SK-N-SH treated with all-trans-retinoic acid at 6 μM for 48 hours (cell line): ENCODE measurements around the gene SERPINA12.

Source experiments
- ATAC-seq: fragments of 200-7000 bp; cut with Tn5 transposase; 3 replicates; pipeline ENCODE4 v1.9.1; 2020; ENCODE audit warnings: mild to moderate bottlenecking, moderate library complexity
- BACH2 ChIP-seq: fragments of 250-450 bp; sonication (Bioruptor Pico); IDR thresholded peaks from 2 replicates; pipeline ENCODE4 v1.9.0; 2021; ENCODE audit warnings: mild to moderate bottlenecking, borderline replicate concordance
- POU6F1 ChIP-seq: fragments of 250-450 bp; sonication (Bioruptor Pico); IDR thresholded peaks from 2 replicates; pipeline ENCODE4 v1.8.0; 2021; ENCODE audit warnings: low read depth, mild to moderate bottlenecking, moderate library complexity, borderline replicate concordance
- TSHZ2 ChIP-seq: fragments of 250-450 bp; sonication (Bioruptor Pico); IDR thresholded peaks from 2 replicates; pipeline ENCODE4 v1.5.0; 2020; ENCODE audit warnings: mild to moderate bottlenecking, moderate library complexity
- TF ChIP-seq, protein P1 (sequence below): fragments of 250-450 bp; sonication (Bioruptor Pico); IDR thresholded peaks from 2 replicates; pipeline ENCODE4 v1.8.0; 2020; ENCODE audit warnings: mild to moderate bottlenecking, moderate library complexity, borderline replicate concordance

Gene SERPINA12

DNA sequence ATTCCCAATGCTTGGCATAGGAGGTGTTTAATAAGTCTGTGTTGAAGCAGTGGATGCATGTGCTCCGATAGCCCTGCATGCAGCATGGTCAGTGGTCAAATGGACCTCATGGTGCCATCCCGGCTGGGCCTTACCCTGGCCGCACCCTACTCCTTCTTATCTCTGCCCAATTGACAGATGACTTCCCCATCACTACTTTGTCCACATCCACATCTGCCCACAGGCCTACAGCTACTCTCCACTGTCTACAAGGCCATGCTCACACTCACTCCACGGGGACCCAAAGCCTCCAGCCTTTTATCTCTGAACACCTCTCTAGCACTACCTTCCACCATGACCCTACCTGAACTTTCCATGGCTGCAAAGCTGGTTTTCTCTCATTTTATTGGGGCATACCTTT is 68.1 kb downstream of the SERPINA12 start (continued):
- no peak for TF ChIP-seq TSHZ2 (CRISPR knock-in tag)
- no peak for TF ChIP-seq POU6F1 (CRISPR knock-in tag)

- no peak for TF ChIP-seq BACH2 (CRISPR knock-in tag)
- TF ChIP-seq, protein P1, sequence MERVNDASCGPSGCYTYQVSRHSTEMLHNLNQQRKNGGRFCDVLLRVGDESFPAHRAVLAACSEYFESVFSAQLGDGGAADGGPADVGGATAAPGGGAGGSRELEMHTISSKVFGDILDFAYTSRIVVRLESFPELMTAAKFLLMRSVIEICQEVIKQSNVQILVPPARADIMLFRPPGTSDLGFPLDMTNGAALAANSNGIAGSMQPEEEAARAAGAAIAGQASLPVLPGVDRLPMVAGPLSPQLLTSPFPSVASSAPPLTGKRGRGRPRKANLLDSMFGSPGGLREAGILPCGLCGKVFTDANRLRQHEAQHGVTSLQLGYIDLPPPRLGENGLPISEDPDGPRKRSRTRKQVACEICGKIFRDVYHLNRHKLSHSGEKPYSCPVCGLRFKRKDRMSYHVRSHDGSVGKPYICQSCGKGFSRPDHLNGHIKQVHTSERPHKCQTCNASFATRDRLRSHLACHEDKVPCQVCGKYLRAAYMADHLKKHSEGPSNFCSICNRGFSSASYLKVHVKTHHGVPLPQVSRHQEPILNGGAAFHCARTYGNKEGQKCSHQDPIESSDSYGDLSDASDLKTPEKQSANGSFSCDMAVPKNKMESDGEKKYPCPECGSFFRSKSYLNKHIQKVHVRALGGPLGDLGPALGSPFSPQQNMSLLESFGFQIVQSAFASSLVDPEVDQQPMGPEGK (CRISPR knock-in tag), result no peak
- TF ChIP-seq TSHZ2 (CRISPR knock-in tag), result no peak
- ATAC-seq, result no peak
These were observed 69.7 kb downstream of the SERPINA12 start for GRCh38 chr14:94439453-94440057.
